ENCODE results near the gene CHPT1. TPM values are rescaled to one million over a fixed set of nuclear protein-coding genes. Genes with fewer than 3 reads are reported as not detected.

Gene CHPT1
- total RNA-seq, 2 donors from 2014 or later: 17.2 to 22.1 TPM

DNA sequence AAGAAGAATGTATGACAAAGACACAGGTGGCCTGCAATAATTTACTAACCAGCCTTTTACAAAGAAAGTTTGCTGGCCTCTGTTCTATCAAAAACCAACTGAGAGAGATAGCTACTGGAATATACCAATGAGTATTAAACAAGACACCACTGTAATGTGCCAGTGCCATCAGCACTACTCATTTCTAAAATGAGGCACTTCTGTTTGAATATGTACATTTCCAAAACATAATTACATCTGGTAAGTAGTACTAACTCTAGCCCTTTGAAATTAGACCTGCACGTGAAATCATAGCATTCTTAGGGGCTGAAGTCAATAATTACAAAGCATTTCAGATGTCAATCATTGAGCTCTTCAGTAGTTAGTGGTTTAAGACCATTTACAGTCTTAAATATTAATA is 48.8 kb downstream of the CHPT1 start:
- H3K4me1 ChIP-seq (ENCODE audit: control insufficient read depth, insufficient read depth, low read length): no peaks in the 10 kb centered on the region
- WGBS, 2 experiments (ENCODE audit: insufficient coverage in 1 of 2, insufficient read length in 1 of 2): 100% methylated on average over 1 of the region's 1 CpG
- H3K9me3 Mint-ChIP-seq: no peaks in the 10 kb centered on the region
- no peak for DNase-seq
- no peak overlapping the region for H3K4me3 Mint-ChIP-seq
- no peaks in the 10 kb centered on the region for H3K9me3 ChIP-seq (ENCODE audit: control insufficient read depth, low read length)
- no peak for TF ChIP-seq CTCF (conservative IDR thresholded peaks at IDR 0.05)
- H3K27ac ChIP-seq (ENCODE audit: low read depth, low read length): no peak overlapping the region
- no peak overlapping the region for H3K27ac Mint-ChIP-seq
- no peak overlapping the region for H3K9ac ChIP-seq (ENCODE audit: extremely low read depth, low read length, poor library complexity, severe bottlenecking)
- peaks cover 5% of the 10 kb centered on the region for H3K36me3 Mint-ChIP-seq (ENCODE audit: low read depth)
- no peaks in the 10 kb centered on the region for H3K27me3 ChIP-seq (ENCODE audit: control insufficient read depth, insufficient read depth, low read length, poor library complexity, severe bottlenecking)
- H3K36me3 ChIP-seq (ENCODE audit: control insufficient read depth, insufficient read depth, low read length): peaks cover 20% of the 10 kb centered on the region
- no peak overlapping the region for H3K4me3 ChIP-seq (ENCODE audit: low read length)
- no peaks in the 10 kb centered on the region for H3K27me3 Mint-ChIP-seq (ENCODE audit: insufficient read depth)
- no peaks in the 10 kb centered on the region for H3K4me1 Mint-ChIP-seq

DNA sequence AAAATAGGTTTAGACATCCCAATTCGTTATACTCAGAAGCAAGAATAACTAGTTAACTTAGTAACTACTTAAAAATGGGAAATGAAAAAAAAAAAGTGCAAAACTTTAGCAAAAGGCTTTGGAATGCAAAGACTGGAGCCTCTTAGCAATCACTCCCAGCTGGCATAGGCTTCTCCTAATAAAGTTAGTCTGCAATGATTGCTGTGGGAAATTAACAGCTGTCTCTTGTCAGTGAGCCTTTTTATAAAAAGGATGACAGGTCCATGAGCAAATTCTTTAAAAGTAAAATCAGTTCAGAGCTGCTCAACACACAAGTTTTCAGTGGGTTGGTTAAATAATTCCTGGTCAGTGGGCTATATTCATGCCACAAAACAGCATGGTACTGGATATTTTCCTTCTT is 49.2 kb downstream of the CHPT1 start:
- Mint-ChIP-seq H3K27ac (no peak overlapping the region), H3K36me3 (ENCODE audit: low read depth) (peaks cover 5% of the 10 kb centered on the region), H3K9me3 (no peaks in the 10 kb centered on the region), H3K27me3 (ENCODE audit: insufficient read depth) (no peaks in the 10 kb centered on the region), H3K4me1 (no peaks in the 10 kb centered on the region), H3K4me3 (no peak overlapping the region)
- Histone ChIP-seq H3K4me3 (ENCODE audit: low read length) (no peak overlapping the region), H3K36me3 (ENCODE audit: control insufficient read depth, insufficient read depth, low read length) (peaks cover 24% of the 10 kb centered on the region), H3K4me1 (ENCODE audit: control insufficient read depth, insufficient read depth, low read length) (no peaks in the 10 kb centered on the region), H3K27me3 (ENCODE audit: control insufficient read depth, insufficient read depth, low read length, poor library complexity, severe bottlenecking) (no peaks in the 10 kb centered on the region), H3K9ac (ENCODE audit: extremely low read depth, low read length, poor library complexity, severe bottlenecking) (no peak overlapping the region), H3K9me3 (ENCODE audit: control insufficient read depth, low read length) (no peaks in the 10 kb centered on the region), H3K27ac (ENCODE audit: low read depth, low read length) (no peak overlapping the region)
- WGBS, 2 experiments (ENCODE audit: insufficient coverage in 1 of 2, insufficient read length in 1 of 2): no CpG with 5 or more reads among the region's 1 CpG
- no peak for DNase-seq
- no peak for TF ChIP-seq CTCF (conservative IDR thresholded peaks at IDR 0.05)

DNA sequence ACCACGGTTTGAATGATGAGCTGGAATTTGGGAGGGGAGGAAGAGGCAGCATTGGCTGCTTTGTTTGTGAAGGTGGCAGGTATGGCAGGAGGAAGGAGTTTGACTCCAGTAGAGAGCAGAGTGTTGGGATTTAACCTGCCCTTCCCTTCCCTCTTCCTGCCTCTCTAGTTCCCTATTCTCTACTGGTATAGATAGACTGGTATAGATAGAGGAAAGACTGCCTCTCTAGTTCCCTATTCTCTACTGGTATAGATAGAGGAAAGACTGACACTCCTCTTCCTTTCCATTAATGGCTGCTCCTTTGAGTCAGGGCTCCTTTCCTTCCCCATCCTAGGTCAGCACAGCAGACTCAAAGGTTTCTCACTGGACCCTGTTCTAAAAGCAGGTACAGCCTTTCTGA is 50.3 kb downstream of the CHPT1 start:
- Histone ChIP-seq H3K9me3 (ENCODE audit: control insufficient read depth, low read length) (no peaks in the 10 kb centered on the region), H3K4me1 (ENCODE audit: control insufficient read depth, insufficient read depth, low read length) (no peaks in the 10 kb centered on the region), H3K27ac (ENCODE audit: low read depth, low read length) (no peak overlapping the region), H3K4me3 (ENCODE audit: low read length) (no peak overlapping the region), H3K36me3 (ENCODE audit: control insufficient read depth, insufficient read depth, low read length) (peaks cover 26% of the 10 kb centered on the region), H3K27me3 (ENCODE audit: control insufficient read depth, insufficient read depth, low read length, poor library complexity, severe bottlenecking) (no peaks in the 10 kb centered on the region), H3K9ac (ENCODE audit: extremely low read depth, low read length, poor library complexity, severe bottlenecking) (no peak overlapping the region)
- no peak for DNase-seq
- no peak overlapping the region for H3K27ac Mint-ChIP-seq
- no peak for TF ChIP-seq CTCF (conservative IDR thresholded peaks at IDR 0.05)
- peaks cover 8% of the 10 kb centered on the region for H3K36me3 Mint-ChIP-seq (ENCODE audit: low read depth)
- no peaks in the 10 kb centered on the region for H3K27me3 Mint-ChIP-seq (ENCODE audit: insufficient read depth)
- no peaks in the 10 kb centered on the region for H3K4me1 Mint-ChIP-seq
- 80% methylated on average over 1 of the region's 1 CpG; no CpG with 5 or more reads in 1 of the 2 experiments for WGBS, 2 experiments (ENCODE audit: insufficient coverage in 1 of 2, insufficient read length in 1 of 2)
- H3K4me3 Mint-ChIP-seq: no peak overlapping the region
- H3K9me3 Mint-ChIP-seq: no peaks in the 10 kb centered on the region

Data from endodermal cell (in vitro differentiated cells).